Testis (tissue), 2 donors: Measurements from ENCODE around the gene PGR.

ENCODE experiments used
- POLR2A ChIP-seq: fragments of 450-650 bp; IDR thresholded peaks from one replicate; pipeline ENCODE4 v1.6.1; 2017; ENCODE audit warnings: antibody characterized with exemption, mild to moderate bottlenecking, moderate library complexity
- TF ChIP-seq, protein P1 (sequence below), 3 experiments: fragments of 450-650 bp in 2 of 3; fragments of 200-600 bp in 1 of 3; sonication (generic) in 1 of 3; IDR thresholded peaks; one replicate each; pipeline ENCODE4 v1.5.1; 2016 to 2019; ENCODE audit warnings: antibody characterized with exemption in 3 of 3, mild to moderate bottlenecking in 2 of 3, moderate library complexity in 1 of 3

DNA sequence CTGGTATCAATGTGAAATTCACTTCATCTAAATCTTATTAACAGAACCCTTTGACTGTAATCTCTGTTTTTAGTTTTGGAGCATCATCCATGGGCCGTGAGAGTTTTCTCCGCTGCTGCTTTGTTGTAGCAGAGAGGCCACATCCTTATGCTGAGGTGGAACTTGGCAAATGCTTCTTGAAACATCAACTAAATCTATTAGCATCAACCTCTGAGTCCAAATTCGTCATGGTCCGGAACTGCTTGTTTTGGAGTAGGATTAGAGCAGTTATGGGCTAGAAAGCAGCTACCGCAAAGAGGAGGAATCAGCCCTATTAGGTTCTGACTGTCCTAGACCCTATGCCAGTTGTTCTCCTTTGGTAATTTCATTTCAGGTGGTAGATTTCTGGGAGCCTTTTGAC lies 117.7 kb downstream of the PGR start:
- TF ChIP-seq, protein P1, sequence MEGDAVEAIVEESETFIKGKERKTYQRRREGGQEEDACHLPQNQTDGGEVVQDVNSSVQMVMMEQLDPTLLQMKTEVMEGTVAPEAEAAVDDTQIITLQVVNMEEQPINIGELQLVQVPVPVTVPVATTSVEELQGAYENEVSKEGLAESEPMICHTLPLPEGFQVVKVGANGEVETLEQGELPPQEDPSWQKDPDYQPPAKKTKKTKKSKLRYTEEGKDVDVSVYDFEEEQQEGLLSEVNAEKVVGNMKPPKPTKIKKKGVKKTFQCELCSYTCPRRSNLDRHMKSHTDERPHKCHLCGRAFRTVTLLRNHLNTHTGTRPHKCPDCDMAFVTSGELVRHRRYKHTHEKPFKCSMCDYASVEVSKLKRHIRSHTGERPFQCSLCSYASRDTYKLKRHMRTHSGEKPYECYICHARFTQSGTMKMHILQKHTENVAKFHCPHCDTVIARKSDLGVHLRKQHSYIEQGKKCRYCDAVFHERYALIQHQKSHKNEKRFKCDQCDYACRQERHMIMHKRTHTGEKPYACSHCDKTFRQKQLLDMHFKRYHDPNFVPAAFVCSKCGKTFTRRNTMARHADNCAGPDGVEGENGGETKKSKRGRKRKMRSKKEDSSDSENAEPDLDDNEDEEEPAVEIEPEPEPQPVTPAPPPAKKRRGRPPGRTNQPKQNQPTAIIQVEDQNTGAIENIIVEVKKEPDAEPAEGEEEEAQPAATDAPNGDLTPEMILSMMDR (IDR thresholded peaks at IDR 0.05), result no peak
- no peak for TF ChIP-seq POLR2A
